HL-60 (cell line): ENCODE data around the gene DNM3.

Experiments used
- POLR2AphosphoS5 ChIP-seq: IDR thresholded peaks from 2 replicates; pipeline ENCODE4 v1.6.1; 2012; ENCODE audit warnings: low read depth
- SPI1 ChIP-seq: IDR thresholded peaks from 2 replicates; pipeline ENCODE4 v1.6.1; 2012; ENCODE audit warnings: low read depth, mild to moderate bottlenecking, borderline replicate concordance
- TF ChIP-seq, protein P1 (sequence below): IDR thresholded peaks from one replicate; pipeline ENCODE4 v1.5.1; 2011; ENCODE audit warnings: low read length, control low read depth, inconsistent platforms; ENCODE audit not compliant: insufficient read depth
- TF ChIP-seq, protein P2 (sequence below): IDR thresholded peaks from 2 replicates; pipeline ENCODE4 v1.6.1; 2012; ENCODE audit warnings: low read depth; ENCODE audit not compliant: insufficient replicate concordance

DNA sequence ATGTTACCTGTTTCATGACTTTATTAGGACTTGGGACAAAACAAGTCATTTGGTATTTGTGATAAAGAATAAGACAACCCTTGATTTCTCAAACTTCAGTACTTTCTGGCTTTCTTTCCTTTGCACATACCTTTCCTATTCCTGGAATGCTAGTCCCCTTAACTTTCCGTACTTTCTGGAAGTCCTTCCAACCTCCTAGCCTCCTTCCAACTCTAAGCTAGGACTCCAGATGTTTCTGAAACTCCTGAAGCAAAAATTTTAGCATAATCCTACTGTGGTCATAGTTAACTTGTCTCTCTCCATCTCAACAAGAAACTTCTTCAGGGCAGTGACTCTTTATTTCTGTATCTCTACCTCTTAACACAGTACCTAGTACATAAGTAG lies 559.4 kb downstream of the DNM3 start:
- TF ChIP-seq, protein P1, sequence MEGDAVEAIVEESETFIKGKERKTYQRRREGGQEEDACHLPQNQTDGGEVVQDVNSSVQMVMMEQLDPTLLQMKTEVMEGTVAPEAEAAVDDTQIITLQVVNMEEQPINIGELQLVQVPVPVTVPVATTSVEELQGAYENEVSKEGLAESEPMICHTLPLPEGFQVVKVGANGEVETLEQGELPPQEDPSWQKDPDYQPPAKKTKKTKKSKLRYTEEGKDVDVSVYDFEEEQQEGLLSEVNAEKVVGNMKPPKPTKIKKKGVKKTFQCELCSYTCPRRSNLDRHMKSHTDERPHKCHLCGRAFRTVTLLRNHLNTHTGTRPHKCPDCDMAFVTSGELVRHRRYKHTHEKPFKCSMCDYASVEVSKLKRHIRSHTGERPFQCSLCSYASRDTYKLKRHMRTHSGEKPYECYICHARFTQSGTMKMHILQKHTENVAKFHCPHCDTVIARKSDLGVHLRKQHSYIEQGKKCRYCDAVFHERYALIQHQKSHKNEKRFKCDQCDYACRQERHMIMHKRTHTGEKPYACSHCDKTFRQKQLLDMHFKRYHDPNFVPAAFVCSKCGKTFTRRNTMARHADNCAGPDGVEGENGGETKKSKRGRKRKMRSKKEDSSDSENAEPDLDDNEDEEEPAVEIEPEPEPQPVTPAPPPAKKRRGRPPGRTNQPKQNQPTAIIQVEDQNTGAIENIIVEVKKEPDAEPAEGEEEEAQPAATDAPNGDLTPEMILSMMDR, result no peak
- TF ChIP-seq POLR2AphosphoS5 (no peak), SPI1 (no peak)
- TF ChIP-seq, protein P2, sequence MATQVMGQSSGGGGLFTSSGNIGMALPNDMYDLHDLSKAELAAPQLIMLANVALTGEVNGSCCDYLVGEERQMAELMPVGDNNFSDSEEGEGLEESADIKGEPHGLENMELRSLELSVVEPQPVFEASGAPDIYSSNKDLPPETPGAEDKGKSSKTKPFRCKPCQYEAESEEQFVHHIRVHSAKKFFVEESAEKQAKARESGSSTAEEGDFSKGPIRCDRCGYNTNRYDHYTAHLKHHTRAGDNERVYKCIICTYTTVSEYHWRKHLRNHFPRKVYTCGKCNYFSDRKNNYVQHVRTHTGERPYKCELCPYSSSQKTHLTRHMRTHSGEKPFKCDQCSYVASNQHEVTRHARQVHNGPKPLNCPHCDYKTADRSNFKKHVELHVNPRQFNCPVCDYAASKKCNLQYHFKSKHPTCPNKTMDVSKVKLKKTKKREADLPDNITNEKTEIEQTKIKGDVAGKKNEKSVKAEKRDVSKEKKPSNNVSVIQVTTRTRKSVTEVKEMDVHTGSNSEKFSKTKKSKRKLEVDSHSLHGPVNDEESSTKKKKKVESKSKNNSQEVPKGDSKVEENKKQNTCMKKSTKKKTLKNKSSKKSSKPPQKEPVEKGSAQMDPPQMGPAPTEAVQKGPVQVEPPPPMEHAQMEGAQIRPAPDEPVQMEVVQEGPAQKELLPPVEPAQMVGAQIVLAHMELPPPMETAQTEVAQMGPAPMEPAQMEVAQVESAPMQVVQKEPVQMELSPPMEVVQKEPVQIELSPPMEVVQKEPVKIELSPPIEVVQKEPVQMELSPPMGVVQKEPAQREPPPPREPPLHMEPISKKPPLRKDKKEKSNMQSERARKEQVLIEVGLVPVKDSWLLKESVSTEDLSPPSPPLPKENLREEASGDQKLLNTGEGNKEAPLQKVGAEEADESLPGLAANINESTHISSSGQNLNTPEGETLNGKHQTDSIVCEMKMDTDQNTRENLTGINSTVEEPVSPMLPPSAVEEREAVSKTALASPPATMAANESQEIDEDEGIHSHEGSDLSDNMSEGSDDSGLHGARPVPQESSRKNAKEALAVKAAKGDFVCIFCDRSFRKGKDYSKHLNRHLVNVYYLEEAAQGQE, result no peak
